GM18499 (cell line): ENCODE results near the gene TMEM123.

Experiments
- ATAC-seq: cut with Tn5 transposase; IDR thresholded peaks from one replicate; pipeline ENCODE4 v1.9.1; 2021; ENCODE audit warnings: moderate number of reproducible peaks; ENCODE audit not compliant: insufficient read depth, unreplicated experiment

The TMEM123 gene, protein sequence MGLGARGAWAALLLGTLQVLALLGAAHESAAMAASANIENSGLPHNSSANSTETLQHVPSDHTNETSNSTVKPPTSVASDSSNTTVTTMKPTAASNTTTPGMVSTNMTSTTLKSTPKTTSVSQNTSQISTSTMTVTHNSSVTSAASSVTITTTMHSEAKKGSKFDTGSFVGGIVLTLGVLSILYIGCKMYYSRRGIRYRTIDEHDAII

DNA sequence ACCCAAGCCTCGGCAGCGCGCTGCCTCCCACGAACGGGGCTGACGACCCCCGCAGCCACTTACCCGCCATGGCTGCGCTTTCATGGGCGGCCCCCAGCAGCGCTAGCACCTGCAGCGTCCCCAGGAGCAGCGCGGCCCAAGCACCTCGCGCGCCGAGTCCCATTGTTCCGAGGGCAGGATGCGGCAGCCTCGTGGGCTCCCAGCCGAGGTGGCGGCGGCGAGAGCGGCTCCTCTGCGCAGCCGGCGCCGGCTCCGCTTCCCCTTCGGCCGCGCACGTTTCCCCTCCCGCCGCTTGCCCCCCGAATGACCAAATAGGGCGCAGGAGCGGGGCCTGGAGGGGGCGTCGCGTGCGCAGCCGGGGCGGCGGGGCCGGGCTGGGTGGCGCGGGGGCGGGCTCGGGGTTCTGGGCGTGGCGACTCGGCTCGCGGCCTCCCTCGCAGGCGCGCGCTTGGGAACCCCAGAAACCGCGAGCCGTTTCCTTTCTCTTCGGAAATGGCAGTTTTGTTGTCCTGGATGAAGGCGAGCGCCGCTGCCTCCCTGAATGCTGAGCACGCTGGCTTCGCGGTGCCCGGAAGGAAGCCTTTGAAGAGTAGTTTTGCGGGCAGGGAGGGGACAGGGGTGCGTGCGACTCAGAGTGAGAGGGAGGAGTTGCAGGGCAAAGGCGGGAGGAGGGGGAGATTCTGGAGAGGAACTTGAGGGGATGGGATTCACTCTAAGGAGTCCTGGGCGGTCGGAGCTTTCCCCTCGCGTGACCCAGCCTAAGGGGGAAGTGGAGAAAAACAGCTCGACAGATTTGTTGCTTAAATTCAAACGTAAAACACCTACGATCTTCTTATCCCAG, at the start of gene TMEM123:
TMEM123 (minus strand) TSS at position 305 of the 841 bp plus-strand sequence; CDS start at position 163, 142 bp downstream.
- ATAC-seq, result peak; percentile 27

DNA sequence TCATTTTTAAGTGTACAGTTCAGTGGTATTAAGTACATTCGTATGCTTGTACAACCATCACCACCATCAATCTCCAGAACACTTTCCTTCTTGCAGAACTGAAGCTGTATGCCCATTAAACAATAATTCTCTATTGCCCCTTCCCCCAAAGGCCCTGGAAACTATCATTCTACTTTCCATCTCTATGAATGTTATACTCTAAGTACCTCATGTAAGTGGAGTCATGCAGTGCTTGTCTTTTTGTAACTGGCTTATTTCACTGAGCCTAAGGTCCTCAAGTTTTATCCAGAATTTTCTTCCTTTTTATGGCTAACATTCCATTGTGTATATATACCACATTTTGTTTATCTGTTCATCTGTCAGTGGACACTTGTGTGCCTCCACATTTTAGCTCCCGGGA, 48.3 kb upstream of the TMEM123 start:
- ATAC-seq, result no peak

DNA sequence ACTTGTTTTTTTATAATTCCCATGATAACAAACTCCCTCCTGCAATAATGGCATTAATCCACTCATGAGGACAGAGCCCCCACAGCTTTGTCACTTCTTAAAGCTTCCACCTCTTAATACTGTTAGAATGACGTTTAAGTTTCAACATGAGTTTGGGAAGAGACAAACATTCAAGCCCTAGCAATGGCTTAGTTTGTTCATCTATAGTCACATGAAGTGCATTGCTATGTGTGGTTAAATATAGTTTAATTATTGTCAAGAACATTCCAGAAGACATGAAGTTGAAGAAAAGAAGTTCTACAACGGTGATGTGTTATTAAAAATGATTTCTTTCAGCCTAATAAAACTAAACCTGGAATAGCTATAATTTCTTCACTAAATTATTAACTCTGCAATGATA, 47.4 kb upstream of the TMEM123 start:
- no peak for ATAC-seq

DNA sequence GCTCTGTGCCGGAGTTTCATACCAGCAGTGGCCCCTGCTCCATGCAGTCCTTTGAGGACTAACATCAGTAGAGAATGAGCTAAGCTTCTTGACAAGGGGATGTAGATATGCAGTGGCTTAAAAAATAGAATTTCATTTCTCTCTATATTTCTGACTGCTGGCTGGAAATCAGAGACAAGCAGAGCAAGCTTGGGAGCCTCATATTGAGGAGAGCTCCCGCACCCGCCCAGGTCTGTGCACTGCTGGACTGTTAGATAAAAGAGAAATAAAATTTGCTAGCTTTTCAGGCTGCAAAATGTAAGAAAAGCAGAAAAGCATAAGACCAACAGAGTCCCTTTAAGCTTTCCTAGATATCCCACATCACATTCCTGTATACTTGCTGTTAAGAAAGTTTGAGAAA, 46.6 kb upstream of the TMEM123 start:
- ATAC-seq, result no peak

DNA sequence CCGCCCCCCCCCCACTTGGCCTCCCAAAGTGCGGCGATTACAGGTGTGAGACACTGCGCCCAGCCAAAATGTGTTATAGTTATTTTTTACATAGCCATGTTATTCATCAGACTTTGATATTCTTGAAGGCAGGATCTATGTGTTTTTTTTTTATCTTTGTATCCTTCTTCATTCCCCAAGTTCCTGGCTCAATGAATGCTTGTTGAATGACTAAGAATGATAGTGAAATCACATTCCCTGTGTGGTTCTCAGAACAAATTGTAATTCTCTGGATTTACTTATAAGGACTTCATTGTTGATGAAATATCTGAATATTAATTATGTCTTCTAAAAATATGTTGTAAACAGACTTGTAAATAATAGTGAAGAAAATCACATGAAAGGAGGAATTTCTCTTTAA, 44.5 kb upstream of the TMEM123 start:
- no peak for ATAC-seq

DNA sequence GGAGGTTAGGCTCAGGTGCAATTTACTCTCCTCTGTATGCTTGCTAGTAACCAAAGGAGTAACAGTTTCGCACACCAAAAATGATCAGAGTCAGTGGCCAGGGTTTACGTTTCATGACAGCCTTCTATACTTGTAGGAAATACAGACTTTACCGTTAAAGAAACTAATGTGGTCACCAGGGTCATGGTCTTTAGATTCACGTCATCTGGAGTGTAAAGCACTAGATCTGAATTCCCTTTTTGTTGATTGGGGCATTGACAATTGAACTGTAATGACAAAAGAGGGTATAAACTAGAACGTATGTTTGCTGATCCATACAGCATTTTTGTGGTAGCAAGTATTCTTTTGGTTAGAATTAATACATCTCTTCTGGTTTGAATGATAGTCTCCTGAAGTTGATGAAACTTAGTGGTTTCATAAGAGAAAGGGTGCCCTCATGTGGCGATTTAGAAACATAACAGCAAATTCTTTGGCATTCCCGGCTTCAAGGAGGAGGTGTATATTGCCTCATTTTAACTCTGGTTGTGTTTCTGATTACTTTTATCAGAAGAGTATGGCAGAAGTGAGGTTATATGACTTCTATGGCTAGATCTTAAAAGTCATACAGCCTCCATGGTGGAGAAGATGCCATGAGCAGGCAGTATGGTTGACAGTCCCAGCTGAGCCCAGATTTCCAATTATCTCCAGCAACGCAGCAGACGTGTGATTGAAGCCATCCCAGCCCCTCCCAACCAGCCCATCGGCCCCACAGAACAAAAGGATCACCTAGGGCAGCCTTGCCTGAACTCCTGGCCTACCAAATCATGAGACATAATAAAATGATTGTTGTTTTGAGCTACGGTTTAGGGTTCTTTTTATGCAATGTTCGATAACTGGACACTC, 42.8 kb upstream of the TMEM123 start:
- peak; percentile 83 for ATAC-seq

DNA sequence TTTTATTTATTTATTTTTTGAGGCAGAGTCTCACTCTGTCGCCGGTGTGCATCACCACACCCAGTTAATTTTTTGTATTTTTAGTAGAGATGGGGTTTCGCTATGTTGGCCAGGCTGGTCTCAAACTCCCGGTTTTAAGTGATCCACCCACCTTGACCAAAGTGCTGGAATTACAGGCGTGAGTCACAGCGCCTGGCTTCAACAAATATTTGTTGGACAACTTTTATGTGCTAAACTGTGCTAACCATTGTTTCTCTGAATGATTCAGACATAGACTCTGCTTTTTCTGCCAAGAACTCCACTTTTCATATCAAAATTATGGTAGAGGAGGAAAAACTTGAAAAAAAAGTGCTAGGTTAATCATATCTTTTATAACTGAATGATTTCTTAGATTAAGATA, 41.7 kb upstream of the TMEM123 start:
- no peak for ATAC-seq

DNA sequence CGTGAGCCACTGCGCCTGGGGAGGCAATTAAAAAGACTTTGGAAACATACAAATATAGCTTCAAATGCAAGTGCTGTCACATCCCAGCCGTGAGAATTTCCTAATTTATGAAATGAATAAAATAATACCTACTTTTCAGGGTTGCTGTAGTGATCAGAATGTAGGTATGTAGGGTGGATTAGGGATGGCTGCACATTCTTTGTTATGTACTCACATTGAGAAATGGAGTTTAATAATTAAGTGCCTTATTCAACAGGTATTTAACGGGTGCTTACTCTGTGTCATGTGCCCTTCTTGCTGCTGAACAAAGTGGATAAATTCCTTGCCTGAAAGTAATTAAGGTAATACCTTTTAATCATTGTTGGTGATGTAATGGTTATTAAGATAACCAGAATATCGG, 41.0 kb upstream of the TMEM123 start:
- ATAC-seq, result no peak

DNA sequence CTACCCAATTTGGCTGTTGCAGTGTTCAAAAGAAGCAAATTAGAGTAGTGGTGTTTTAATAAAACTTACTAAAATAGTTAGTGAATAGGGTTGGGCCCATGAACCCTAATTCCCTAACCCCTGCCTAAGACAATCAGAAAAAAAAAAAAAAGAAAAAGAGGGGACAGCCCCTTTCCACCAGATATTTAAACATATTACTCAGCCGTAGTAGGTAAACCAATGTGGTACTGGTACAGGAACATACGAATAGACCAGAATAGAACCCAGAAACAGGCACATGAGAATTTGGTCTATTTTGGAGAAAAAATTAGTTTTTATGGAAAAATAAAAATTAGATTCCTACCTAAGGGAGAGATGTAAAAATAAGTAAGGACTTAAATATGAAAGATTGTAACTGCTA, 39.4 kb upstream of the TMEM123 start:
- ATAC-seq, result no peak

DNA sequence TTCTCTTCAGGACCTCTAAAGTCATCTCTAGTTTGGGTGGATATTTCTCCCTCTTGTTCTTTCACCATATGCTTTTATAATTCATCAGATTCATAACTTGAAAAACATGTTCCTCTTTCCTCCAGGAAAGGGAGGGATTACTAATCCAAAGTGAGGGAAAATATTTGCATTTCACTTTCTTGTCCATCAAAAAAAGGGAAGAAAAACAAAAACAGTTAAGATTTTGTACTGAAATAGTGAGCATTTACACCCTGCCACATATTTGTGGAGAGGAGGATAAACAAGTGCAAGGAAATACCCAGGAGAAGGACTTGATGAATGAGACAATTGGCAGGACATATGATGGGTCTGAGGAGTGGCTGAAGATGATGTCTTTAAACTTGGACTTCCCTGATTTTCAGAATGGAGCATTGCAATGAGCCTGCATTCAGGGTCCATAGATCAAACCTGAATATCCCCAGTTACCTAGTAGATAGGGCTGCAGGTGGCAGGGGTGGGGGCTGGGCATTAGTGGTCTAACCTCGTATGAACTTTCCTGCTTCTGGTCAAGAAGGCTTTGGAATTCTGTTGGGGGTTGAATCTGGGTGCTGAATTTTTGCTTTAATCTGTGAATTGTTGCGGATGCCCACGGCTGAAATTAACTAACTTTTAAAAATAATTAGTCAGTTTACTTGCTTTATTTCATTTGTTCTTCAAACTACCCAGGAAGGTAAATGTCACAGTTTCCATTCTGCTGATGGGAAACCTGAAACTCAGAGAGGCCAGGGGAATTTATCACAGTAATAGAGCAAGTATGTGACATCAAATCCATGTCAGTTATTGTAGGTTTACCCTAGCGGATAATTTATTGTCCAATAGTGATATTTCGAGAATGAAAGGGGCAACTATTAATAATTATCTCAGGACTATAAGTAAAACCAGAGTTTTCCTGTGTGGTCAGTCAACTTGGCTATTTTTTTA, 36.9 kb upstream of the TMEM123 start:
- ATAC-seq, result no peak

DNA sequence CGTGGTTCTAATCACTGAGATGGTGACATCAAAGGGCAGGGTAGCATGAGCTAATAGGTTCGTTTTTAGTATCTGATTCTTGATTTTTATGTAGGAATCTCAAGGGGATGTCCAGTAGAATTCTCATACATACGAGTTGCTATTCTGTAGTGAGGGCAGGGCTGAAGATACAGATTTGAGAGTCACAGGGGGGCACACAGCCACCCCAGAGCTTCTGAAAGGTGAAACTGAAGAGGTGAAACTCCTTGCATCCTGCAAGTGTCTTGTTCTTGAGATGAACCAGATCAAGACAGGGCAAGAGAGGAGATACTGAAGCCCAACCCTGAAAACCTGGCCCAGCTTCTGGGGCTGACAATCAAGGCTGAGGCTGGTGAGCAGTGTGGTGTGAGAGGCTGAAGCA, 35.6 kb upstream of the TMEM123 start:
- ATAC-seq, result peak; percentile 75

DNA sequence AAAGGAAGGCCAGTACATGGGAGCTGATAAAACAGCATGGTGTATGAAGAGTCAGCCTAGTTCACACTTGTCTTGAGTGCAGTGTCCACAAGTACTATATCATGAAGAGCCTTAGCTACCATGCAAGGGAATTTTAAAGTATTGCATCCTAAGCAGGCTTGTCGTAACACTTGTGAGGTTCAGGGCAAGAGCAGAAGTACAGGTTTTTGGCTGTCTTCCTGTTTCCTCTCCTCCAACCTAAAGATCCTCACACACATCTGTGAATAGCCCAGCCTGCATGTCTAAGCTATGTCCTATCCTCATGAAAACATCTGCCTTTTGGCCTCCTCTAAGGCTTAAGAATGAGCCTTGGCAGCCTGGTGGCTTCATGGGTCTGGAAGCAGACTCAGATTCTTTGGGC, 34.6 kb upstream of the TMEM123 start:
- no peak for ATAC-seq

DNA sequence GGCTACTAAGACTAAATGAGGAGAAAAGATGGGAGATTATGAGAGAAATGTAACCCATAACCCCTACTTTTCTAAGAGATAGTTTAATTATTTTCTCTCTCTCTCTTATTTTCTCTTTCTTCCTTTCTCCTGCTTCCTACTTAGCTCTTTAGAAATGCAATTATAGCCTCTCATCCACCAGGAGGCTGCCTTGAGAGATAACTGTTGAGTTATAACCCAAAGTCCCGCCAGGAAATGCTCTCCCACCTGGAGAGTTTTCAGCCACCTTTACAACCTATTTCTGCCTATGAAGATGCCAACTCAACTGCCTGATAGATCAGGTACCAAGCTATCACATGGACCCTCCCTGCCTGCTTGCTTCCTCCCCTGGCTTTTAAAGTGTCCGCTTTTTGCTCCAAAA, 34.0 kb upstream of the TMEM123 start:
- ATAC-seq, result no peak

DNA sequence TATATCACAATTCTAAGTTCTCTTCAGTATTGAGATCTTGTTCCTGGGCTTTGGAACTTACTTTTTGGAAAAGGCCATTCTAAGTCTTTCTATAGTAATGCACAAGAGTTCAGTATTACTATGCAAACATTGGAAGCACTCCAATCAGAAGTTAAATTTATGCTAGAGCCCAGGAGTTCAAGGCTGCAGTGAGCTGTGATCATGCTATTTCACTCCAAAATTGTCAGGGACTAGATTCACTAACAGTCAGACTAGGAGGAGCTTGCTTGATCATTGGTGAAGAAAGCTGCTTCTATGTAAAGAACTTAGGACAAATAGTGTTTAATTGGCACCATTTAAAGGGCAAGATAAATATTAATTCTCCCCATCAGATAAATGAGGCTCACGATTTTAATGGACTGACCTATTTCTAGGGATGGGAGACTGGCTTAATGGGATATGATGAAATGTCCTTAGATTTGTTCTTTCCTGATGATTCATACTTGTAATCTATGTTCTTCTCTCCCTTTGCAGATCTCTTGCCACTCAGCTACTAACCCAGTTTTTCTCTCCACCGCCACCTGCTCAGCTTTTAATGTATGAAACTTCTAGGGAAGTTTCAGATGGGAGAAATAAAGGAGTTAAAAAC, 32.6 kb upstream of the TMEM123 start:
- ATAC-seq, result no peak

DNA sequence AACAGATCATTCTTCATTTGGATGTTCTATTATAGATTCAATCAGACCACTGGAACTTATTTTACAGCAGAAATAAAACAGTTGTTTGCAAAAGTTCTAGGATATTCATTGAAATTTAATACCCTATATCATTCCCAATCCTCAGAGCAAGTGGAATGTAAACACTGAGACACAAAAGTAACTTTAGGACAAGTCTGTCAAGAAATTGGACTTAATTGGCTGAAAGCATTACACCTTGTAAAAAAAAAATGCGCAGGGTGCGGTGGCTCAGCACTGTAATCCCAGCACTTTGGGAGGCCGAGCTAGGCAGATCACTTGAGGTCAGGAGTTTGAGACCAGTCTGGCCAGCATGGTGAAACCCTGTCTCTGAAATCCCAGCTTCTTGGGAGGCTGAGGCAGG, 29.9 kb upstream of the TMEM123 start:
- ATAC-seq, result no peak

DNA sequence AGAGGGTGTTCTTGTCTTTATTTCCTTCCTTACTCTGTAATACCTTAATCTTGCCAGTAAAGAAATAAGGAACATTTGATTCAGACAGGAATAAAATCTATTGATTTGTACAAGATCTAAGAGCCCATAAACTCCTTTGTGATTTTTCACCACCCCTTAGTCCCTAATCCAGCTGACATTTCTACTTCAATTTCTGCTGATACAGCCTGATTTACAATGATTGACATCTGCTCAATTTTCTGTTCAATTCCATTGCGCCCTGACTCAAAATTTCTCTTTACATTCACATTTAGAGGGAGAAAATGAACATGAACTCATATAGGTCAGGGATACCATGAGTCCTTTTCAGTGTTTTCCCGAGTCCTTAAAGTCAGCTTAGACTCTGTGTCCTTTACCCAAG, 27.2 kb upstream of the TMEM123 start:
- no peak for ATAC-seq

DNA sequence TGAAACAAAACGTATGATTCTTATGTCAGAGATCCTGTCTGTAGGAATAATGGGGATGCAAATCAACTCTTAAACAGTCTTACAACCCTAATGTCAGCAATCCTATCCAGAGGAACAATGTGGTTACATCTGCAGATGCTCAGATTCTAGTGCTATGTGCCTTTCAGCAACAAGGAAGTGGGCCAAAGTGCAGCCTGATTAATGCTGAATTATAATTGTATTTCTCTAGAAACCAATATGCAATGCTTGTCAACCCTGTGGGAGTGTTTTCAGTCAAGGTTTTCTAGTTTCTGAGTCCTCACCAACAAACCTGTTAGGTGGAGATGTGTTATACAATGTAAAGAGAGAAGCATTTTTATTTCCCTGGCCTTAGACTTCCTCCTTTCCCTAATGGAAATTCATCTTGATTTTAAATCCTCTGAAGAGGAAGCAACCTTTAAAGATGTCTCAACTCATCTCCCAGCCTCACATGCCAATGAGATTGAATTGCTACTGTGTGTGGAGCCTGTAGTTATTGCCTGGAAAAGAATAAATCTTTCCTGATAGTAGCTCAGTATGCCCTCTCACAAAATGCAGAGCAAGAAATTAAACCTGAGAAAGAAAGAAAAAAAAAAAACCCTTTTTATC, 26.2 kb upstream of the TMEM123 start:
- no peak for ATAC-seq

DNA sequence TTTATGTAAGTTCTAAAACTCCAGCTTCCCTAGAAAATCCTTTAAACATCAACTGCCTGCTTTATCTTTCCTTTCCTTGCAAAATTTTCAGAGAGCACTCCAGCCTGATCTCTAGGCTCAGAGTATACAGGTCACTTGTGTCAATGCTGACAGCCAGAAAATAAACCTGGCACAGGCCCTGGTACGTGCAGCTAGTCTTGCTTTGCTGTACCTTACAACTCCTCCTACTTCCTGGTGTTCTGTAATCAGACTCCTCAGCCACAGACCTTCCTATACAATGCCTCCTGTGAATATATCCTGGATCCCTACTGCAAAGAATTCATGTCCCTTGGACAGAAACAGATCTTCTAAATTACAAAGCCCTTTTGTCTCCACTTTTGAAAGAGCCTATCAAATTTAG, 24.2 kb upstream of the TMEM123 start:
- no peak for ATAC-seq

DNA sequence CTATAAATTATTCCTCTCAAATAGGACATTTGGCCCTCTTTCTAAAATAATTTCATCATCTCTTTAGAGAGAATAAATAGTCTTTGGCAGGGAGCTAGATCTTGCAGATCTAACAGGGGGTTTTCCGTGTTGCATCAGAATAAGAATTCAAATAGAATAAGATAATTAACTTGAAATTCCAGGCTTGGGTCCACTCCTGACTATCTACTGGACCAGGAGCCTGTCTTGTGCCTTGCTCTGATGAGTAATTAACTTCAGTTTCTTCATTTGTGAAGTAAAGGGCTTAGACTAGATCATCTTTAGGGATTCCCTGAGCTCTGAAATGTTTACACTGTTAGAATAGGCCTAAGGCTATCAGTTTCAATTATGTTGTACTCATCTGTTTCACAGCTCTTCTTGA, 23.5 kb upstream of the TMEM123 start:
- no peak for ATAC-seq
